Gastroesophageal sphincter (tissue), 4 donors: ENCODE data around the gene TARDBP. TPM values are rescaled to one million over a fixed set of nuclear protein-coding genes. Genes with fewer than 3 reads are reported as not detected.
A peak's percentile ranks its signal among the peaks of the same experiment; 100 is the strongest.

Experiments
- ATAC-seq: fragments of 150-250 bp; one replicate; pipeline ENCODE4 v1.9.1; 2016; ENCODE audit warnings: mild to moderate bottlenecking, moderate library complexity
- H3K27ac ChIP-seq, 4 donors: fragments of 200-600 bp; sonication (generic) in 3 of 4; 1 replicate in 3 of 4; 2 replicates in 1 of 4; pipeline ENCODE4 v1.5.1; 2016 to 2019
- H3K27me3 ChIP-seq: fragments of 200-600 bp; sonication (generic); one replicate; pipeline ENCODE4 v1.5.1; 2019
- H3K36me3 ChIP-seq, 2 donors: fragments of 200-600 bp; sonication (generic); one replicate each; pipeline ENCODE4 v1.5.1; 2019; ENCODE audit warnings: control low read depth in 1 of 2
- H3K4me1 ChIP-seq, 3 donors: fragments of 200-600 bp; sonication (generic); 1 replicate in 2 of 3; 2 replicates in 1 of 3; pipeline ENCODE4 v1.5.1; 2016 to 2019; ENCODE audit warnings: control low read depth in 2 of 3
- H3K4me3 ChIP-seq, 2 donors: fragments of 200-600 bp; sonication (generic); one replicate each; pipeline ENCODE4 v1.5.1; 2019; ENCODE audit warnings: mild to moderate bottlenecking in 1 of 2, moderate library complexity in 1 of 2
- H3K9me3 ChIP-seq, 3 donors: fragments of 200-600 bp; sonication (generic); one replicate each; pipeline ENCODE4 v1.5.1; 2017 to 2019; ENCODE audit warnings: control low read depth in 2 of 3
- CTCF ChIP-seq, 4 experiments: fragments of 200-600 bp in 2 of 4; fragments of 450-650 bp in 2 of 4; sonication (generic) in 1 of 4; IDR thresholded peaks; one replicate each; pipeline ENCODE4 v1.5.1; 2017 to 2019; ENCODE audit warnings: antibody characterized with exemption in 4 of 4, mild to moderate bottlenecking in 2 of 4, moderate library complexity in 2 of 4
- EP300 ChIP-seq: sonication (generic); formaldehyde crosslinking; IDR thresholded peaks from one replicate; pipeline ENCODE4 v1.6.1; 2017; ENCODE audit warnings: antibody characterized with exemption, mild to moderate bottlenecking
- POLR2A ChIP-seq, 2 donors: fragments of 450-650 bp; IDR thresholded peaks; one replicate each; pipeline ENCODE4 v1.6.1; 2017; ENCODE audit warnings: antibody characterized with exemption in 2 of 2, mild to moderate bottlenecking in 2 of 2, moderate library complexity in 1 of 2
- POLR2AphosphoS5 ChIP-seq: sonication (generic); formaldehyde crosslinking; IDR thresholded peaks from one replicate; pipeline ENCODE4 v1.6.1; 2017; ENCODE audit warnings: antibody characterized with exemption
- WGBS, 2 donors: methylation state at CpG; one replicate each; pipeline ENCODE4 v1.1.5; 2018; ENCODE audit warnings: low coverage in 1 of 2; 5-methylcytosine and 5-hydroxymethylcytosine counted together
- total RNA-seq, 4 donors: library from RNA; depleted of rRNA; stranded (reverse); fragments of >200 nt; gene quantifications; one replicate each; pipeline ENCODE4 v1.1.0, GENCODE V29; 2016

TARDBP gene
- total RNA-seq = 100 to 1,000 TPM in 3 of 4 donors, 10 to 100 TPM in 1; 60.3 to 170 (median 112) TPM

- Histone ChIP-seq H3K27me3 (no peaks in the 10 kb centered on the region), H3K27ac (peak within 1 kb of the TSS; percentile 92 to 98 (median 96)), H3K4me1 (peaks cover 4 to 53% (median 20%) of the 10 kb centered on the region in 3 donors), H3K36me3 (peaks cover 0 to 41% of the 10 kb centered on the region in 2 donors), H3K4me3 (peak within 1 kb of the TSS; percentile 72 to 96), H3K9me3 (no peaks in the 10 kb centered on the region)
- TF ChIP-seq POLR2AphosphoS5 (peak; percentile 93), EP300 (no peak), POLR2A (IDR thresholded peaks at IDR 0.05) (peak; percentile 87 to 92), CTCF (IDR thresholded peaks at IDR 0.05) (no peak)
- WGBS, 2 donors = 20% methylated on average over 1 of the region's 94 CpGs; no CpG with 5 or more reads in 1 of the 2 donors
- peak; percentile 95 for ATAC-seq
These were observed at the start of gene TARDBP for GRCh38 chr1:11012260-11013159. TARDBP (plus strand) TSS chr1:11012654; CDS start chr1:11013728, 1,074 bp downstream.

GRCh38 chr1:10965546-10966226 is 46.8 kb upstream of the TARDBP start:
- no peak for ATAC-seq
- TF ChIP-seq EP300 (no peak), POLR2A (IDR thresholded peaks at IDR 0.05) (no peak), POLR2AphosphoS5 (no peak), CTCF (IDR thresholded peaks at IDR 0.05) (no peak)
- no peaks in the 10 kb centered on the region for H3K36me3 ChIP-seq
- no peak overlapping the region for H3K27ac ChIP-seq
- H3K4me1 ChIP-seq = peaks cover 0 to 28% (median 0%) of the 10 kb centered on the region in 3 donors
- 32 to 58% methylated on average over 5 to 9 of the region's 10 CpGs for WGBS, 2 donors
- peaks cover 28% of the 10 kb centered on the region for H3K27me3 ChIP-seq
- H3K4me3 ChIP-seq = no peak overlapping the region
- no peaks in the 10 kb centered on the region for H3K9me3 ChIP-seq

GRCh38 chr1:10967090-10967489 is 45.4 kb upstream of the TARDBP start:
- H3K27ac ChIP-seq = no peak overlapping the region
- 90 to 98% methylated on average over 3 of the region's 3 CpGs for WGBS, 2 donors
- no peak for ATAC-seq

GRCh38 chr1:10968411-10968826 is 44.0 kb upstream of the TARDBP start:
- Histone ChIP-seq H3K9me3 (no peaks in the 10 kb centered on the region), H3K36me3 (no peaks in the 10 kb centered on the region), H3K27me3 (peaks cover 15% of the 10 kb centered on the region), H3K4me1 (peaks cover 0 to 21% (median 0%) of the 10 kb centered on the region in 3 donors), H3K27ac (no peak overlapping the region), H3K4me3 (peak overlapping the region in 1 of 2 donors; percentile 34)
- 26 to 34% methylated on average over 6 to 12 of the region's 13 CpGs for WGBS, 2 donors
- TF ChIP-seq POLR2A (IDR thresholded peaks at IDR 0.05) = no peak
- no peak for ATAC-seq

More at GRCh38 chr1:10967090-10967489, 45.4 kb upstream of the TARDBP start:
- Histone ChIP-seq H3K4me1 (peaks cover 0 to 21% (median 0%) of the 10 kb centered on the region in 3 donors), H3K27me3 (peaks cover 20% of the 10 kb centered on the region), H3K9me3 (no peaks in the 10 kb centered on the region), H3K4me3 (no peak overlapping the region), H3K36me3 (no peaks in the 10 kb centered on the region)
- no peak for TF ChIP-seq EP300

GRCh38 chr1:10969267-10969970 is 43.0 kb upstream of the TARDBP start:
- no peak for ATAC-seq
- Histone ChIP-seq H3K4me1 (peaks cover 0 to 31% (median 7%) of the 10 kb centered on the region in 3 donors), H3K36me3 (no peaks in the 10 kb centered on the region), H3K9me3 (no peaks in the 10 kb centered on the region), H3K4me3 (no peak overlapping the region), H3K27me3 (peaks cover 6% of the 10 kb centered on the region), H3K27ac (no peak overlapping the region)
- WGBS, 2 donors = 81 to 91% methylated on average over 5 of the region's 14 CpGs
- TF ChIP-seq POLR2A (IDR thresholded peaks at IDR 0.05) (no peak), CTCF (IDR thresholded peaks at IDR 0.05) (no peak), POLR2AphosphoS5 (no peak), EP300 (no peak)
